Colonic mucosa (tissue), 4 donors: Measurements from ENCODE around the gene PGM1. TPM values are rescaled to one million over a fixed set of nuclear protein-coding genes. Genes with fewer than 3 reads are reported as not detected.
A peak's percentile ranks its signal among the peaks of the same experiment; 100 is the strongest.

Experiments used
- DNase-seq: peaks from one replicate; pipeline ENCODE4 v3.0.0-alpha.2; 2020
- H3K27ac ChIP-seq: fragments of 200-600 bp; one replicate; pipeline ENCODE4 v1.8.0; 2021
- H3K27me3 ChIP-seq: fragments of 200-600 bp; one replicate; pipeline ENCODE4 v1.8.0; 2021
- H3K36me3 ChIP-seq: fragments of 200-600 bp; one replicate; pipeline ENCODE4 v1.8.0; 2021
- H3K4me1 ChIP-seq: fragments of 200-600 bp; one replicate; pipeline ENCODE4 v1.8.0; 2021; ENCODE audit warnings: mild to moderate bottlenecking
- H3K4me3 ChIP-seq: fragments of 200-600 bp; one replicate; pipeline ENCODE4 v1.8.0; 2021
- H3K9ac ChIP-seq, 2 donors: one replicate each; pipeline ENCODE4 v1.7.0; 2013; ENCODE audit warnings: control low read depth in 2 of 2, low read depth in 2 of 2, low read length in 2 of 2
- H3K9me3 ChIP-seq: fragments of 200-600 bp; one replicate; pipeline ENCODE4 v1.8.0; 2021
- CTCF ChIP-seq: fragments of 200-600 bp; IDR thresholded peaks from one replicate; pipeline ENCODE4 v1.8.0; 2022; ENCODE audit warnings: antibody characterized with exemption, mild to moderate bottlenecking
- intact Hi-C: fragments of 100-400 bp; cut with DNase I; formaldehyde crosslinking; loops from one replicate; pipeline ENCODE4 v1.14.1; 2022
- total RNA-seq, 2 donors: library from RNA; stranded (reverse); fragmentation: NEBNext Ultra II Directional in 1 of 2; extraction: Animal tissue kit (Norgen Biotek cat#: 25700) in 1 of 2; gene quantifications; one replicate each; pipeline ENCODE4 v1.2.1, GENCODE V29; 2021
- donor health status: healthy.
- donor health status: DM: no; HTN: no; CAD: no.
- donor health status: DM: no; HTN: no; CAD: no.

PGM1 gene
- total RNA-seq, 2 donors from 2014 or later: 104 to 146 TPM

- H3K27me3 ChIP-seq: no peaks in the 10 kb centered on the region
- no peaks in the 10 kb centered on the region for H3K4me1 ChIP-seq
- no peaks in the 10 kb centered on the region for H3K36me3 ChIP-seq
- DNase-seq: no peak
- intact Hi-C loops: no loop called here
- H3K9ac ChIP-seq: no peak overlapping the region
- no peak overlapping the region for H3K27ac ChIP-seq
- TF ChIP-seq CTCF: no peak
- no peaks in the 10 kb centered on the region for H3K9me3 ChIP-seq
- H3K4me3 ChIP-seq: no peak overlapping the region
These were observed 14.1 kb downstream of the PGM1 start for GRCh38 chr1:63607322-63607721.

- H3K27me3 ChIP-seq: no peaks in the 10 kb centered on the region
- no peaks in the 10 kb centered on the region for H3K9me3 ChIP-seq
- no peaks in the 10 kb centered on the region for H3K36me3 ChIP-seq
- intact Hi-C loops: no loop called here
- no peak for DNase-seq
- no peak overlapping the region for H3K4me3 ChIP-seq
- H3K4me1 ChIP-seq: no peaks in the 10 kb centered on the region
- no peak overlapping the region for H3K27ac ChIP-seq
- TF ChIP-seq CTCF: no peak
- no peak overlapping the region for H3K9ac ChIP-seq
These were observed 18.0 kb downstream of the PGM1 start for GRCh38 chr1:63611231-63611630.

DNA sequence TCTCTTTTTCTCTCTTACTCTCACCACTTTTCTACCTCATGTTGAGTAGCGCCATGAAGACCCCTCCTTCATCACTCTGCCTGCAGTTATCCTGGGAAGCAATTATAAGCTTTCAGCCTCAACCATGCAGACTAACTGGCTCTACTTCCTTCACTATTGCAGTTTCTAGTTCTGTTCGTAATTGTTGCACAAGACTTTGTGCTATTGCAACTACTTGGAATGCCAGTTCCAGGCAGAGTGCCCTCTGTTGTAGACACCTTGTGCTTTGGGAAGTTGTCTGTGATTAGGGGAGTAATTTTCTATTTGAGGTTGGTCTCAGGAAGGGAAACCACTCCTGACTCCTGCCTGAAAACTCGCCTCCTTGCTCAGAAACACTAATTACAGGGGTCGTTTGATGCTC lies 19.4 kb downstream of the PGM1 start:
- no peaks in the 10 kb centered on the region for H3K36me3 ChIP-seq
- no peaks in the 10 kb centered on the region for H3K9me3 ChIP-seq
- no peak overlapping the region for H3K27ac ChIP-seq
- TF ChIP-seq CTCF: no peak
- H3K27me3 ChIP-seq: no peaks in the 10 kb centered on the region
- no peak overlapping the region for H3K9ac ChIP-seq
- intact Hi-C loops: no loop called here
- DNase-seq: no peak
- H3K4me1 ChIP-seq: no peaks in the 10 kb centered on the region
- no peak overlapping the region for H3K4me3 ChIP-seq

- H3K27ac ChIP-seq: no peak overlapping the region
- H3K4me1 ChIP-seq: no peaks in the 10 kb centered on the region
- no peak for DNase-seq
- no peaks in the 10 kb centered on the region for H3K27me3 ChIP-seq
- TF ChIP-seq CTCF: no peak
- intact Hi-C loops: no loop called here
- no peak overlapping the region for H3K9ac ChIP-seq
- H3K4me3 ChIP-seq: no peak overlapping the region
- H3K9me3 ChIP-seq: no peaks in the 10 kb centered on the region
- H3K36me3 ChIP-seq: no peaks in the 10 kb centered on the region
These were observed 19.8 kb downstream of the PGM1 start for GRCh38 chr1:63612971-63613370.

DNA sequence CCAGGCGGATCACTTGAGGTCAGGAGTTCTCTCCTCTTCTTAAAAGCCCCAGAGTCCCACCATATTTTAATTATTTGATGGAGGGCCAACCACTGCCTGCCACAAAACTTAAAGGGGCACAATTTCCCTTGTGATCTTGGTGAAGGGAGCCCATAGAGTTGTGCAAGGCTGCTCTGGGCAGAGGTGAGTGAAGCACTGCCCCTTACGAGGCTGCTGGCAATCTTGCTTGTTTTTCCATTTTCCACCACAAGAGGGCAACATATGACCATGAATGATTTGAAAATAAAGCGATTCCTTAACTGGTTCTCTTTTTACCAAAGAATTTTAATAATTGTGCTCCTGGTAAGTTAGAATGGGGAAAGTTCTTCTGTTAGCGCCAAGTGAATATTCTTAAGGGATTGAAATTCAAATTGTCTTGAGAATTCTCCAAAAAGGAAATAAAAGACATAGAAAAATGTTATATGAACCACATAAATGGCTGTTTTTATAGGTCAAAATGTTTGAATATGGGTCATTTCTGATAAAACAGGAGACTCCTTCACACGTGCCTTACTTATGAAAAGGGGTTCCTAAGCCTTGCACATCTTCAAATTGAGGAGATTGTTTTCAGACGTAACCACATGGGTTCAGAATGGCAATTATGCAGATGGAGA lies 22.7 kb downstream of the PGM1 start:
- no peaks in the 10 kb centered on the region for H3K36me3 ChIP-seq
- H3K9ac ChIP-seq: no peak overlapping the region

More for the DNA sequence above, 22.7 kb downstream of the PGM1 start:
- peak; percentile 76 for TF ChIP-seq CTCF
- no peaks in the 10 kb centered on the region for H3K27me3 ChIP-seq
- no peak overlapping the region for H3K27ac ChIP-seq
- H3K4me1 ChIP-seq: no peaks in the 10 kb centered on the region
- H3K4me3 ChIP-seq: no peak overlapping the region
- DNase-seq: peak; percentile 79
- no peaks in the 10 kb centered on the region for H3K9me3 ChIP-seq
- intact Hi-C loops: loop anchor here (2.0 to 5.0 kb wide), 2 partner anchors 521 to 631 kb away; no protein-coding TSS in a partner anchor
